ENCODE results near the gene WWP2.

DNA sequence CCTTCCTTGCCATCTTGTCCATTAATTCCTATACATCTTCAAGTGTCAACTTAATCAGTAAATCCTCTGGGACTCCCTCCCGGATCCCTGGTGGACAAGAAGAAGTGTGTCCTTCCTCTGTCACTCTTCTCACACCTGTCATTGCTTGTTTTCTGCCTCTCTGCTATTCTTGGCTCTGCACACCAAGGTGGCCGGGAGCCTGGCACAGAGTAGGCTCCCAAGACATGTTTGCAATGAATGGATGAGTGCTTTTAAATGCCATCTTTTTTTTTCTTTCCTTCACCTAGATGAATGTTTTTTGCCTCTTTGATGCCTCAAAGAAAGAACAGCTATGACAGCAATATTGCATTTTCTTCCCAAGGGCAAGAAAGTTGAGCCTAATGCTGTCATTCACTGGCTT, 131.0 kb downstream of the WWP2 start:
- TF ChIP-seq, protein P1, sequence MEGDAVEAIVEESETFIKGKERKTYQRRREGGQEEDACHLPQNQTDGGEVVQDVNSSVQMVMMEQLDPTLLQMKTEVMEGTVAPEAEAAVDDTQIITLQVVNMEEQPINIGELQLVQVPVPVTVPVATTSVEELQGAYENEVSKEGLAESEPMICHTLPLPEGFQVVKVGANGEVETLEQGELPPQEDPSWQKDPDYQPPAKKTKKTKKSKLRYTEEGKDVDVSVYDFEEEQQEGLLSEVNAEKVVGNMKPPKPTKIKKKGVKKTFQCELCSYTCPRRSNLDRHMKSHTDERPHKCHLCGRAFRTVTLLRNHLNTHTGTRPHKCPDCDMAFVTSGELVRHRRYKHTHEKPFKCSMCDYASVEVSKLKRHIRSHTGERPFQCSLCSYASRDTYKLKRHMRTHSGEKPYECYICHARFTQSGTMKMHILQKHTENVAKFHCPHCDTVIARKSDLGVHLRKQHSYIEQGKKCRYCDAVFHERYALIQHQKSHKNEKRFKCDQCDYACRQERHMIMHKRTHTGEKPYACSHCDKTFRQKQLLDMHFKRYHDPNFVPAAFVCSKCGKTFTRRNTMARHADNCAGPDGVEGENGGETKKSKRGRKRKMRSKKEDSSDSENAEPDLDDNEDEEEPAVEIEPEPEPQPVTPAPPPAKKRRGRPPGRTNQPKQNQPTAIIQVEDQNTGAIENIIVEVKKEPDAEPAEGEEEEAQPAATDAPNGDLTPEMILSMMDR (IDR thresholded peaks at IDR 0.05), result no peak
- no peak for TF ChIP-seq POLR2AphosphoS5 (IDR thresholded peaks at IDR 0.05)

Measured in upper lobe of left lung (tissue), 4 donors.